Brain microvascular endothelial cell (primary cell): ENCODE measurements around the gene FAM20C.

Experiments
- DNase-seq: peaks from one replicate; pipeline ENCODE4 v3.0.0-alpha.2; 2020
- H3K27ac ChIP-seq: fragments of 250-450 bp; sonication (Bioruptor Pico); 2 replicates; pipeline ENCODE4 v1.5.1; 2020; ENCODE audit warnings: mild to moderate bottlenecking, moderate library complexity
- H3K27me3 ChIP-seq: fragments of 250-450 bp; sonication (Bioruptor Pico); replicated peaks from 2 replicates; pipeline ENCODE4 v1.5.1; 2020; ENCODE audit warnings: mild to moderate bottlenecking
- H3K36me3 ChIP-seq: fragments of 250-450 bp; sonication (Bioruptor Pico); replicated peaks from 2 replicates; pipeline ENCODE4 v1.5.1; 2020; ENCODE audit warnings: mild to moderate bottlenecking
- H3K4me3 ChIP-seq: 2 replicates; pipeline ENCODE4 v1.5.1; 2011; ENCODE audit warnings: low read depth, mild to moderate bottlenecking, control low read depth, low read length, moderate library complexity
- CTCF ChIP-seq: IDR thresholded peaks from 2 replicates; pipeline ENCODE4 v1.5.1; 2011; ENCODE audit warnings: low read depth, mild to moderate bottlenecking, moderate library complexity, low read length, control low read depth, inconsistent platforms; ENCODE audit errors: missing control alignments
- in situ Hi-C: cut with HindIII; loops from 2 replicates; pipeline ENCODE4 v1.10.0; 2017; ENCODE audit warnings: low sequenced_read_pairs, low pct_ligation_motif_present

Gene FAM20C

GRCh38 chr7:249989-250388 lies 57.6 kb downstream of the FAM20C start:
- DNase-seq, result no peak
- peaks cover 57% of the 10 kb centered on the region for H3K36me3 ChIP-seq
- in situ Hi-C loops, result no loop called here
- TF ChIP-seq CTCF, result no peak
- no peak overlapping the region for H3K27ac ChIP-seq
- H3K27me3 ChIP-seq, result no peaks in the 10 kb centered on the region
- no peak overlapping the region for H3K4me3 ChIP-seq

- no peak overlapping the region for H3K4me3 ChIP-seq
- TF ChIP-seq CTCF, result no peak
- no peak for DNase-seq
- in situ Hi-C loops, result no loop called here
- H3K27ac ChIP-seq, result no peak overlapping the region
- H3K36me3 ChIP-seq, result peaks cover 55% of the 10 kb centered on the region
- H3K27me3 ChIP-seq, result no peaks in the 10 kb centered on the region
Observed at GRCh38 chr7:250523-250922, 58.2 kb downstream of the FAM20C start.

GRCh38 chr7:251005-251404 lies 58.6 kb downstream of the FAM20C start:
- H3K4me3 ChIP-seq, result no peak overlapping the region
- no peak overlapping the region for H3K27ac ChIP-seq
- H3K36me3 ChIP-seq, result peaks cover 60% of the 10 kb centered on the region
- DNase-seq, result no peak
- TF ChIP-seq CTCF, result no peak
- H3K27me3 ChIP-seq, result no peaks in the 10 kb centered on the region
- in situ Hi-C loops, result no loop called here

- DNase-seq, result no peak
- no peaks in the 10 kb centered on the region for H3K27me3 ChIP-seq
- no peak overlapping the region for H3K4me3 ChIP-seq
- in situ Hi-C loops, result no loop called here
- H3K27ac ChIP-seq, result no peak overlapping the region
- peaks cover 66% of the 10 kb centered on the region for H3K36me3 ChIP-seq
- no peak for TF ChIP-seq CTCF
Observed at GRCh38 chr7:251446-252175, 59.2 kb downstream of the FAM20C start.

GRCh38 chr7:252216-252965 lies 60.0 kb downstream of the FAM20C start:
- Histone ChIP-seq H3K4me3 (no peak overlapping the region), H3K36me3 (peaks cover 67% of the 10 kb centered on the region), H3K27me3 (no peaks in the 10 kb centered on the region), H3K27ac (no peak overlapping the region)
- DNase-seq, result no peak
- in situ Hi-C loops, result no loop called here
- no peak for TF ChIP-seq CTCF
